Brain pericyte (primary cell): ENCODE data around the gene MTFMT.
A peak's percentile ranks its signal among the peaks of the same experiment; 100 is the strongest.
"Not testable (repeated sequence)": the region's sequence is repeated elsewhere in the genome, so short reads cannot be mapped to it uniquely, and the experiment has no call there.

ENCODE experiments used
- DNase-seq: peaks from one replicate; pipeline ENCODE4 v3.0.0-alpha.2; 2012; ENCODE audit warnings: low read depth, low spot score

The MTFMT gene

DNA sequence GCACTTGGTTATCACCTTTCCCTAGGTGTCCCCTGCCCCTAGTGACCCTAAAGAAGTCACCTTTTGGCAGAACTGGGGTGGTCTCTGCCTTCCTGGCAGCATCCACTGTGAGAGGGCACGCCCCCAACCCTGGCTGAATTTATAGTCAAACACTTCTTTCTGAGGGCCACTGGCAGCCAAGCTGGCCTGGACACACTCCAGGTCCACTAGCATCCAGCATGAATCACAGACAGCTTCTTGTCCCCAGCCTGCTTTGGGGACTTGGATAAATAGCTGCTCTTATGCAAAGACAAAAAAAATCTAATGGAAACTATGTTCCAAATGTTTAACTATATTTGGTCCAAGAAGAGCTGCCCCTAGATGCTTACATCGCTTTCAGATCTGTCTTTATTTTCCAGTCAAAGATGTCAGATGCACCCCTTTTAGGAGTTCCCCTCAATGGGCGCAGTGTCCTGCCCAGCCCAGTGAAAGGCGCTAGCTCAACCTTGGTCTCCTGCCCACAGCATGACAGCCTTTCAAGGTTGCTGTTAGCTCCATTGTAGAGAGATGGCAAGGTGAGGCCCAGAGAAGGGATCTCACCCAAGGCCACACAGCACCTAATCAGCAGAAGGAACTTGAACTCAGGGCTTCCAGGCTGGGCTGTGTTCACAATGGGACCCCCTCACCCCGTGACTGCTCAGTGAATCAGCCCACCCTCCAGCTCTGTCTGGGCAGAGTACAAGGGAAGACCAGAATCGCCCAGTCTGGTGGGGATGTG lies 31.4 kb upstream of the MTFMT start:
- DNase-seq, result no peak

DNA sequence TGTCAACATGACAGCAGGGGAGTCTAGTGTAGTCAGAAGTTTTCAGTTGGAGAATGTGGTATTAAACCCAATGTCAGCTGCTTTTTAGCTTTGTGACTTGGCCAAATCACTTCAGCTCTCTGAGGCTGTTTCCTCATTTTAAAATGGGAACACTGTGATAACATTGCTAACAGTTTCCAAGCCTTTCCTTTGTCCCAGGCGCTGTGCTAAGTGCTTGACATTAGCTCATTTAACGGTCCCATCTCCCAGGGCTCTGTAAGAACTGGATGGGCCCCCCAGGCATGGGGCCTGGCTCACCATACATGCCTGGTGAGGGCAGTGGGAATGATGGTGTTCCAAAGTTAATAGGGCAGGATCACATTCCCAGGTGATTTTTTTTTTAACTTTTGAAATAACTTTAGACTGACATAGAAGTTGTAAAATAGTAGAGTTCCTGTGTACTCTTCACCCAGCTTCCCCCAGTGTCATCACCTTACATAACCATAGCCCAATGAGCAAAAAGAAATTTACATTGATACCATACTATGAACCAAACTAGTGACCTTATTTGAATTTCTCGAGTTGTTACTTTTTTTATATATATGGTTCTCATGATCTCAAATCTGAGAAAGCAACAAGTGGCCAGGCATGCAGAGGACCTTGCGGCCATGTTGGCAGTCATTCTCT lies 30.6 kb upstream of the MTFMT start:
- DNase-seq, result no peak

GRCh38 chr15:65059369-65059750 lies 29.9 kb upstream of the MTFMT start:
- DNase-seq, result no peak

- DNase-seq, result no peak
Measured at GRCh38 chr15:65058394-65059368, 29.2 kb upstream of the MTFMT start.

- DNase-seq, result no peak
Measured at GRCh38 chr15:65057549-65057940, 28.1 kb upstream of the MTFMT start.

GRCh38 chr15:65056868-65057548 lies 27.6 kb upstream of the MTFMT start:
- DNase-seq, result no peak

DNA sequence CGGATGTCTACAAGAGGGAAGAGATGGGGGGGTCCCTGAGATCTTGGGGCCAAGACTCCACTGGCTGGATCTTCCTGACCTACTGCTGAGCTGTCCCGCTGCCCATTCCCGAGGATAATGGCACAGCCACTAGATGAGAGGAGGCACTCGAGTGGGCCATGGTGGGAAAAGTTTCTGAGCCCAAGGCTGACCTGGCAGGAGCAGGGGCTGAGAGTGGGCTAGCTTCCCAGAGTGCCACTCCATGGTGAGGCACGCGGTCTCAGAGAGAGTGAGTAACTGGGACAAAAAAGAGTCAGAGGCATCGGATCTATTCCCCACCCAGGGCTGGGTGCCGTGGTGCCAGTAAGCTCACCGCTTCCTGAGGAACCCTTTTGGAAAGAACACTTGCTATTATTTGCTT lies 26.7 kb upstream of the MTFMT start:
- no peak for DNase-seq

DNA sequence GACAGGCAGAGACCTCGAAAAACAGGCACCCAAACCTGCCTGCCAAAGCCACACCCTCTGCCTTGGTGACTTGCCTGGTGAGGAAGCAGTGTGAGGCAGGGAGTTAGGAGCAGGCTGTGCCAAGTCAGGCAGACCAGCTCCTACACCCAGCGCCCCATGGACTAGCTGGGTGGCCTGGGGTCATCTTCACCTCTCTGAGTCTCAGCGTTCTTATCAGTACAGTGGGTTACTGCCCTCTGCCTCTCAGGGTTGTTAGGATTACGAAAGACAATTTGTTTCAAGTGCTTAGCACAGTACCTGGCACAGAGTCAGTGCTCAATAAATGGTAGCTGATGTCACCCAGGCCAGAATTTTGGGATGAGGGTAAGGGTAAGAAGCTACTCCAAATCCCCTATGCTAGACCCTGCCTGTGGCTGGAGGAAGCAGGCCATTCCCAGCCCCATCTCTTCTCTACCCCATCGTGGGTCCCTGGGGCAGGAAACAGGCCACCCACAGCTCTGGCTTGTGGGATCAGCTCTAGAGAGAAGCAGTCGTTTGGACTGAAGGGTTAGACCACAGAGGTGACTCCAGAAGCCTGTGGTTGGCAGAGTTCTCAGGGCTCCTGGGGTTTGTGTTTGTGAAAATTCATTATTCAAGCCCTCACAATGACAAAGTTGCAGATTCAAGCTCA lies 25.9 kb upstream of the MTFMT start:
- DNase-seq, result no peak

GRCh38 chr15:65054333-65055200 lies 25.1 kb upstream of the MTFMT start:
- no peak for DNase-seq

- DNase-seq, result no peak
Measured at GRCh38 chr15:65052956-65053355, 23.5 kb upstream of the MTFMT start.

GRCh38 chr15:65051266-65051665 lies 21.8 kb upstream of the MTFMT start:
- no peak for DNase-seq

GRCh38 chr15:65050270-65050669 lies 20.8 kb upstream of the MTFMT start:
- DNase-seq, result no peak

DNA sequence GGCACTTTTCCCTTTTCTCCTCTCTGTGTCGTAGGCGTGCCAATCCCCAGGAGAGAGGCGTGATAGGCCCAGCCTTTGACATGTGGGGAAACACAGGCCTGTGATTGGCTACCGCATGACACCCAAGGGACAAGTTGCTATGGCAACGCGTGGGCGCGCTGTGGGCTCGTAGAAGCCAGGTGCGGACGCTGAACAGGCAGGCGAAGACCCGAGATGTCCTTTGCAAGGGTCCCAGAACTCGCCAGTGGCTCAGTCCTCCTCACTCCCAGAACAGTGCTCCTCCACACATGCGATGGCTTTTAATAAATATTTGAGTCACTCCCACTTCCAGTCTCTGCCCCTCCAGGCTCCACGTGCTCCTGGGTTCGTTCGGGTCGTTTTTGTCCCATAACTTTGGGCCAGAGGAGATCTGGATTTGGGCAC lies 20.0 kb upstream of the MTFMT start:
- DNase-seq, result peak; percentile 67

DNA sequence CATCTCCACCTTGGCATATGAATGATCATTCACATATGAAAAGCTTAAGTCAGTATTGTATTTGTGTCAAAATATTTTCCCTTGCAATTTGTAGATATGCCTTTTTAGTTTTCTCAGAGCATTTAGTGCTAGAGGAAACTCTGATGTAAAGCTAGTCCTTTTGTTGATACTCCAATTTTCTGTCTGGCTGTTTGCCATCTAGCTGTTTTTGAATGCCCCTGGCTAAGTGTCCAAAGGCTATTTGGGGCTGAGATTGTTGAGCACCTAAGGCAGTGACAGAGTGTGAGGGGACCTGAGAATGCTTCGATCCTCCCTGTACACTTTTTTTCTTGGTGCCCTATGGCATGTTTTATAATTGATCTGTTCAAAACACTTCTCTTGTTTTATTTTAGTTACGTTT lies 18.8 kb upstream of the MTFMT start:
- DNase-seq, result no peak

DNA sequence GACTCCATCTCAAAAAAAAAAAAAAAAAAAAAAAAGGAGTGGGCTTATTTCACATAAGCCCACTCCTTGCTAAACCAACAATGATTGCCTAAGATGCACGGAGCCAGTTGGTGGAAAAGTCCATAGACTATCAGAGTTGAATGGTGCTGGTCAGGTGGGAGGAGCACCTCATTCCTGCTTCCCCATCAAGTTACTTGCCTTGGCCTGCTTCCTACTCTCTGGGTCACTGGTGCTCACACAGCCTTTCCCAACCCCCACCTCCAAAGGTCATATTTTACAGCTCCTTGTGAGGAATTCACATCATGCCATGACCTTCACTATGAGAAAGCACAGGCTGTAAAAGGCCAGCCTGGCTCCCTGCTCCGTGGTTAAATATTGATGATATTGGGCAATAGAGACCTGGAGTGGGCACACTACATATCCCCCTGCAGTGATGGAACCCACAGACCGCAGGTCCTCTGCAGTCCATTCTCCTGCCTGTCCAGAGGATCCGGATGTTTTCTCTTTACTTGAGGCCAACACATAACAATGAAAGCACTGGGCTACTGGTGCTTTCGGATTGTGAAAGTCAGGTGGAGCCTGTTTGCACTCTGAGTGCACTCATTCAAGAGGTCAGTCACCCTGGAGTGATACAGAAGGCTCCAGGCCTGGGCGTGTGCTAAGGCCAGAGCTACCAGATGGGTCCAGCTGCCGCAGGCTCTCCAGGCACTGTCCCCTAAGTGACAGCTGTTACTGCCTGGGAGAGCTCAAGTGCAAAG lies 15.5 kb upstream of the MTFMT start, which contains the start of gene SLC51B:
Gene SLC51B, plus strand, starts transcription at position 664 of the 758 bp plus-strand sequence. CDS start 4,618 bp downstream, outside the sequence.
- no peak for DNase-seq

DNA sequence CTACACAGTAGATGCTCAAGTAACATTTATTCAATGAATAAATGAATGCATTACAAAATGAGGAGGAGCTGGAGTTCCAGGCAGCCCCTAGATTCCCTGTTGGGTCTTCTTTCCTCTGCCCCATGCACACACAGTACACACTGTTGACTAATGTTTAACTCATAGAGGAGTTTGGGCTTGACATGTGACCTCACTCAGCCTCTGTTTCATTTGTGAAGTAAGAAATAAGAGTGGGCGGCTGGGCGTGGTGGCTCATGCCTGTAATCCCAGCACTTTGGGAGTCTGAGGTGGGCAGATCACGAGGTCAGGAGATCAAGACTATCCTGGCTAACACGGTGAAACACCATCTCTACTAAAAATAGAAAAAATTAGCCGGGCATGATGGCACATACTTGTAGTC lies 14.8 kb upstream of the MTFMT start:
- DNase-seq, result not testable (repeated sequence)

DNA sequence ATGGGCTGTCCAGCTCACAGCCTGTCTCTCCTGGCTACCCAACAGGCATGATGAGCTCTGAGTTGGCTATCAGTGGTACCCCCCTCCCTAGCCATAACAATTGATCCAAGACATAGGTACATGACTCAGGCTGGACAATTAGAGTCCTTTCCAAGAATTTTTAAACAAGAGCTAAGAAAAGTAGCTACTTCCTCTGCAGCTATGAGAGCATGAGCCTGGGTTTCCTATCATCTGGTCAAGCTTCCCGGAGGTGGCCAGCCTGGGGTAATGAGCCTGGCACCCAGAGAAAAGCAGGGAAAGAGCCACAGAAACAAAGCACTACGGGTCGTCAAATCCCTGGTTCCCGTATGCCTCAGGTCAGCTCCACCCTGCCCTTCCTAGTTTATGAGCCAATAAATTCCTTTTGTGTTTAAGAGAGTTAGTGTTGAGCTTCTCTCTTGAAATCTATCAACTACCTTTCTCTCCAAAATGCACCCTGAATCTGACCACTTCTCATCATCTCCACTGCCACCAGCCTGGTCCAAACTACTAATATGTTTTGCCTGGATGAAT lies 13.4 kb upstream of the MTFMT start:
- DNase-seq, result no peak

DNA sequence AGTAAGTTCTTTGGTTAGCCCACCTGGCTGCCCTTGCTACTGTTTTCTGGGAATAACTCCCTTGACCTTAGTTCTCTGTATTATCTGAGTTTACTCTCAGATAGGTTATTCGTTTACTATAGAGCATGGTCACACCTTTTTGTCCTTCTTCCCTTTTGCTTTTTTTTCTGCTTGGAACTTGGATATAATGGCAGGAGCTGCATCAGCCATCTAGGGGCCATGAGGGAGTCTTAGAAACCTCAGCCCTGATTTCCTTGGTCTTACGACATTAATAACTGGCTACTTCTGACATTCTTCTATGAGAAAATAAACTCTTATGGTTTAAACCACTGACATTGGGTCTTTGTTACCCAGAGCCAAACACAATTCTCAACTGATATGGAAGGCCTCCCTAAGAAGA lies 12.3 kb upstream of the MTFMT start:
- no peak for DNase-seq

- DNase-seq, result no peak
Measured at GRCh38 chr15:65040461-65040860, 11.0 kb upstream of the MTFMT start.
